GM23338 (cell line): ENCODE measurements around the gene MYCN. TPM values are rescaled to one million over a fixed set of nuclear protein-coding genes. Genes with fewer than 3 reads are reported as not detected.

ENCODE experiments used
- ATAC-seq: fragments of 200-7000 bp; cut with Tn5 transposase; 3 replicates; pipeline ENCODE4 v1.9.1; 2020
- DNase-seq: peaks from one replicate; pipeline ENCODE4 v3.0.0-alpha.2; 2015; ENCODE audit warnings: low spot score
- H2AFZ ChIP-seq: fragments of 200-600 bp; sonication (generic); 2 replicates; pipeline ENCODE4 v1.8.0; 2016; ENCODE audit warnings: antibody characterized with exemption, mild to moderate bottlenecking, moderate library complexity
- H3F3A ChIP-seq: fragments of 200-600 bp; sonication (generic); replicated peaks from 2 replicates; pipeline ENCODE4 v1.8.0; 2017; ENCODE audit warnings: antibody characterized with exemption, mixed run types, low read depth
- H3K27ac ChIP-seq: fragments of 200-600 bp; sonication (generic); 2 replicates; pipeline ENCODE4 v1.6.1; 2016; ENCODE audit warnings: low read depth
- H3K27me3 ChIP-seq: fragments of 200-600 bp; sonication (generic); 2 replicates; pipeline ENCODE4 v1.8.0; 2016; ENCODE audit warnings: mild to moderate bottlenecking, mixed run types, moderate library complexity; ENCODE audit not compliant: insufficient read depth
- H3K36me3 ChIP-seq: fragments of 200-600 bp; sonication (generic); 2 replicates; pipeline ENCODE4 v1.8.0; 2016; ENCODE audit warnings: mild to moderate bottlenecking; ENCODE audit not compliant: insufficient read depth
- H3K4me1 ChIP-seq: fragments of 200-600 bp; sonication (generic); 2 replicates; pipeline ENCODE4 v1.8.0; 2016; ENCODE audit warnings: mild to moderate bottlenecking, moderate library complexity; ENCODE audit not compliant: insufficient read depth
- H3K4me2 ChIP-seq: fragments of 200-600 bp; sonication (generic); 2 replicates; pipeline ENCODE4 v1.7.1; 2017; ENCODE audit warnings: mixed run types
- H3K4me3 ChIP-seq: fragments of 200-600 bp; sonication (generic); 2 replicates; pipeline ENCODE4 v1.6.1; 2016; ENCODE audit warnings: mixed run types
- H3K79me2 ChIP-seq: fragments of 200-600 bp; sonication (generic); replicated peaks from 2 replicates; pipeline ENCODE4 v1.8.0; 2017; ENCODE audit warnings: mild to moderate bottlenecking; ENCODE audit not compliant: insufficient read depth
- H3K9me2 ChIP-seq: fragments of 200-600 bp; sonication (generic); 2 replicates; pipeline ENCODE4 v1.8.0; 2017; ENCODE audit not compliant: insufficient read depth
- H4K20me1 ChIP-seq: fragments of 200-600 bp; sonication (generic); replicated peaks from 2 replicates; pipeline ENCODE4 v1.8.0; 2017; ENCODE audit warnings: mild to moderate bottlenecking; ENCODE audit not compliant: insufficient read depth
- H3K27ac Mint-ChIP-seq: 2 replicates; pipeline ENCODE4 v1.8.0; 2020; ENCODE audit warnings: inconsistent platforms, mild to moderate bottlenecking, moderate library complexity, mixed read lengths
- H3K27me3 Mint-ChIP-seq: 3 replicates; pipeline ENCODE4 v1.8.0; 2022; ENCODE audit warnings: low read depth, mild to moderate bottlenecking, moderate library complexity, mixed read lengths, inconsistent platforms; ENCODE audit not compliant: insufficient read depth, poor library complexity
- H3K36me3 Mint-ChIP-seq: 3 replicates; pipeline ENCODE4 v1.8.0; 2021; ENCODE audit warnings: low read depth, mild to moderate bottlenecking, inconsistent platforms, moderate library complexity, mixed read lengths
- H3K4me1 Mint-ChIP-seq: 3 replicates; pipeline ENCODE4 v1.8.0; 2020; ENCODE audit warnings: mild to moderate bottlenecking, inconsistent platforms, mixed read lengths
- H3K4me3 Mint-ChIP-seq: 3 replicates; pipeline ENCODE4 v1.8.0; 2021; ENCODE audit warnings: moderate library complexity, mild to moderate bottlenecking, inconsistent platforms, mixed read lengths
- H3K9me3 Mint-ChIP-seq: 3 replicates; pipeline ENCODE4 v1.8.0; 2020; ENCODE audit warnings: moderate library complexity, mild to moderate bottlenecking, inconsistent platforms, mixed read lengths
- CTCF ChIP-seq, 2 experiments: fragments of 200-600 bp in 1 of 2; sonication (generic) in 1 of 2; conservative IDR thresholded peaks; 2 replicates each; pipeline versions ENCODE4 v1.5.1 to v1.6.1; 2016 to 2017; ENCODE audit warnings: antibody characterized with exemption in 2 of 2, low read depth in 2 of 2, mild to moderate bottlenecking in 2 of 2, moderate library complexity in 1 of 2
- ETS1 ChIP-seq: IDR thresholded peaks from 2 replicates; pipeline ENCODE4 v1.6.1; 2016; ENCODE audit warnings: antibody characterized with exemption
- JUNB ChIP-seq: IDR thresholded peaks from one replicate; pipeline ENCODE4 v1.6.1; 2016; ENCODE audit warnings: antibody characterized with exemption; ENCODE audit not compliant: unreplicated experiment
- POLR2AphosphoS5 ChIP-seq: IDR thresholded peaks from 2 replicates; pipeline ENCODE4 v1.6.1; 2016; ENCODE audit warnings: antibody characterized with exemption, low read depth
- ZNF114 ChIP-seq: fragments of 250-450 bp; sonication (Bioruptor Pico); IDR thresholded peaks from 2 replicates; pipeline ENCODE4 v1.5.0; 2020; ENCODE audit warnings: mild to moderate bottlenecking, moderate library complexity
- polyA plus RNA-seq: library from polyadenylated mRNA; unstranded; fragments of >200 nt; fragmentation: Nextera tagmentation; extraction: Ambion mirVana; gene quantifications from 2 replicates; pipeline ENCODE4 v1.2.1, GENCODE V29; 2016
- total RNA-seq: library from RNA; depleted of rRNA; stranded (reverse); fragments of >200 nt; shearing (Covaris generic); gene quantifications from 2 replicates; pipeline ENCODE4 v1.2.3, GENCODE V29; 2014
- TF ChIP-seq, protein P1 (sequence below): fragments of 250-450 bp; sonication (Bioruptor Pico); IDR thresholded peaks from 2 replicates; pipeline ENCODE4 v1.5.0; 2020; ENCODE audit warnings: mild to moderate bottlenecking, moderate library complexity
- TF ChIP-seq, protein P2 (sequence below): IDR thresholded peaks from one replicate; pipeline ENCODE4 v1.6.1; 2018; ENCODE audit warnings: antibody characterized with exemption; ENCODE audit not compliant: unreplicated experiment

Gene MYCN
- total and polyA plus RNA-seq, 2 experiments from 2014 or later = 50.8 to 145 TPM

- TF ChIP-seq POLR2AphosphoS5 = no peak
- TF ChIP-seq, protein P1, sequence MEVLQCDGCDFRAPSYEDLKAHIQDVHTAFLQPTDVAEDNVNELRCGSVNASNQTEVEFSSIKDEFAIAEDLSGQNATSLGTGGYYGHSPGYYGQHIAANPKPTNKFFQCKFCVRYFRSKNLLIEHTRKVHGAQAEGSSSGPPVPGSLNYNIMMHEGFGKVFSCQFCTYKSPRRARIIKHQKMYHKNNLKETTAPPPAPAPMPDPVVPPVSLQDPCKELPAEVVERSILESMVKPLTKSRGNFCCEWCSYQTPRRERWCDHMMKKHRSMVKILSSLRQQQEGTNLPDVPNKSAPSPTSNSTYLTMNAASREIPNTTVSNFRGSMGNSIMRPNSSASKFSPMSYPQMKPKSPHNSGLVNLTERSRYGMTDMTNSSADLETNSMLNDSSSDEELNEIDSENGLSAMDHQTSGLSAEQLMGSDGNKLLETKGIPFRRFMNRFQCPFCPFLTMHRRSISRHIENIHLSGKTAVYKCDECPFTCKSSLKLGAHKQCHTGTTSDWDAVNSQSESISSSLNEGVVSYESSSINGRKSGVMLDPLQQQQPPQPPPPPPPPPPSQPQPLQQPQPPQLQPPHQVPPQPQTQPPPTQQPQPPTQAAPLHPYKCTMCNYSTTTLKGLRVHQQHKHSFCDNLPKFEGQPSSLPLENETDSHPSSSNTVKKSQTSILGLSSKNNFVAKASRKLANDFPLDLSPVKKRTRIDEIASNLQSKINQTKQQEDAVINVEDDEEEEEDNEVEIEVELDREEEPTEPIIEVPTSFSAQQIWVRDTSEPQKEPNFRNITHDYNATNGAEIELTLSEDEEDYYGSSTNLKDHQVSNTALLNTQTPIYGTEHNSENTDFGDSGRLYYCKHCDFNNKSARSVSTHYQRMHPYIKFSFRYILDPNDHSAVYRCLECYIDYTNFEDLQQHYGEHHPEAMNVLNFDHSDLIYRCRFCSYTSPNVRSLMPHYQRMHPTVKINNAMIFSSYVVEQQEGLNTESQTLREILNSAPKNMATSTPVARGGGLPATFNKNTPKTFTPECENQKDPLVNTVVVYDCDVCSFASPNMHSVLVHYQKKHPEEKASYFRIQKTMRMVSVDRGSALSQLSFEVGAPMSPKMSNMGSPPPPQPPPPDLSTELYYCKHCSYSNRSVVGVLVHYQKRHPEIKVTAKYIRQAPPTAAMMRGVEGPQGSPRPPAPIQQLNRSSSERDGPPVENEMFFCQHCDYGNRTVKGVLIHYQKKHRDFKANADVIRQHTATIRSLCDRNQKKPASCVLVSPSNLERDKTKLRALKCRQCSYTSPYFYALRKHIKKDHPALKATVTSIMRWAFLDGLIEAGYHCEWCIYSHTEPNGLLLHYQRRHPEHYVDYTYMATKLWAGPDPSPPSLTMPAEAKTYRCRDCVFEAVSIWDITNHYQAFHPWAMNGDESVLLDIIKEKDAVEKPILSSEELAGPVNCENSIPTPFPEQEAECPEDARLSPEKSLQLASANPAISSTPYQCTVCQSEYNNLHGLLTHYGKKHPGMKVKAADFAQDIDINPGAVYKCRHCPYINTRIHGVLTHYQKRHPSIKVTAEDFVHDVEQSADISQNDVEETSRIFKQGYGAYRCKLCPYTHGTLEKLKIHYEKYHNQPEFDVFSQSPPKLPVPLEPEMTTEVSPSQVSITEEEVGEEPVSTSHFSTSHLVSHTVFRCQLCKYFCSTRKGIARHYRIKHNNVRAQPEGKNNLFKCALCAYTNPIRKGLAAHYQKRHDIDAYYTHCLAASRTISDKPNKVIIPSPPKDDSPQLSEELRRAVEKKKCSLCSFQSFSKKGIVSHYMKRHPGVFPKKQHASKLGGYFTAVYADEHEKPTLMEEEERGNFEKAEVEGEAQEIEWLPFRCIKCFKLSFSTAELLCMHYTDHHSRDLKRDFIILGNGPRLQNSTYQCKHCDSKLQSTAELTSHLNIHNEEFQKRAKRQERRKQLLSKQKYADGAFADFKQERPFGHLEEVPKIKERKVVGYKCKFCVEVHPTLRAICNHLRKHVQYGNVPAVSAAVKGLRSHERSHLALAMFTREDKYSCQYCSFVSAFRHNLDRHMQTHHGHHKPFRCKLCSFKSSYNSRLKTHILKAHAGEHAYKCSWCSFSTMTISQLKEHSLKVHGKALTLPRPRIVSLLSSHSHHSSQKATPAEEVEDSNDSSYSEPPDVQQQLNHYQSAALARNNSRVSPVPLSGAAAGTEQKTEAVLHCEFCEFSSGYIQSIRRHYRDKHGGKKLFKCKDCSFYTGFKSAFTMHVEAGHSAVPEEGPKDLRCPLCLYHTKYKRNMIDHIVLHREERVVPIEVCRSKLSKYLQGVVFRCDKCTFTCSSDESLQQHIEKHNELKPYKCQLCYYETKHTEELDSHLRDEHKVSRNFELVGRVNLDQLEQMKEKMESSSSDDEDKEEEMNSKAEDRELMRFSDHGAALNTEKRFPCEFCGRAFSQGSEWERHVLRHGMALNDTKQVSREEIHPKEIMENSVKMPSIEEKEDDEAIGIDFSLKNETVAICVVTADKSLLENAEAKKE (CRISPR knock-in tag) = no peak
- TF ChIP-seq ZNF114 (CRISPR knock-in tag) = no peak
- no peak for TF ChIP-seq CTCF (conservative IDR thresholded peaks at IDR 0.05; ENCODE audit: low read depth in 2 of 2)
Measured at GRCh38 chr2:15969214-15969613, 28.9 kb downstream of the MYCN start (continued).

- H3K4me3 ChIP-seq = no peak overlapping the region
- peaks cover 25% of the 10 kb centered on the region for H3K4me1 ChIP-seq
- 0 out of 2 replicates have a peak, but pooled peaks cover 4% of the 10 kb centered on the region for H3F3A ChIP-seq
- no peaks in the 10 kb centered on the region for H3K36me3 ChIP-seq
- no peaks in the 10 kb centered on the region for H4K20me1 ChIP-seq
- DNase-seq (no peak), ATAC-seq (no peak)
- H3K9me2 ChIP-seq = no peaks in the 10 kb centered on the region
- Mint-ChIP-seq H3K27me3 (peaks cover 5% of the 10 kb centered on the region), H3K36me3 (no peaks in the 10 kb centered on the region), H3K4me3 (no peak overlapping the region), H3K27ac (no peak overlapping the region), H3K9me3 (no peaks in the 10 kb centered on the region), H3K4me1 (peaks cover 39% of the 10 kb centered on the region)
- H3K79me2 ChIP-seq = no peaks in the 10 kb centered on the region
- H3K27ac ChIP-seq = no peak overlapping the region
- H2AFZ ChIP-seq = peak overlapping the region; percentile 84
- no peak overlapping the region for H3K4me2 ChIP-seq
- no peaks in the 10 kb centered on the region for H3K27me3 ChIP-seq
- TF ChIP-seq ETS1 = no peak
- TF ChIP-seq CTCF (conservative IDR thresholded peaks at IDR 0.05; ENCODE audit: low read depth in 2 of 2) = no peak
- TF ChIP-seq ZNF114 (CRISPR knock-in tag) = no peak
- TF ChIP-seq JUNB = no peak
- TF ChIP-seq, protein P2, sequence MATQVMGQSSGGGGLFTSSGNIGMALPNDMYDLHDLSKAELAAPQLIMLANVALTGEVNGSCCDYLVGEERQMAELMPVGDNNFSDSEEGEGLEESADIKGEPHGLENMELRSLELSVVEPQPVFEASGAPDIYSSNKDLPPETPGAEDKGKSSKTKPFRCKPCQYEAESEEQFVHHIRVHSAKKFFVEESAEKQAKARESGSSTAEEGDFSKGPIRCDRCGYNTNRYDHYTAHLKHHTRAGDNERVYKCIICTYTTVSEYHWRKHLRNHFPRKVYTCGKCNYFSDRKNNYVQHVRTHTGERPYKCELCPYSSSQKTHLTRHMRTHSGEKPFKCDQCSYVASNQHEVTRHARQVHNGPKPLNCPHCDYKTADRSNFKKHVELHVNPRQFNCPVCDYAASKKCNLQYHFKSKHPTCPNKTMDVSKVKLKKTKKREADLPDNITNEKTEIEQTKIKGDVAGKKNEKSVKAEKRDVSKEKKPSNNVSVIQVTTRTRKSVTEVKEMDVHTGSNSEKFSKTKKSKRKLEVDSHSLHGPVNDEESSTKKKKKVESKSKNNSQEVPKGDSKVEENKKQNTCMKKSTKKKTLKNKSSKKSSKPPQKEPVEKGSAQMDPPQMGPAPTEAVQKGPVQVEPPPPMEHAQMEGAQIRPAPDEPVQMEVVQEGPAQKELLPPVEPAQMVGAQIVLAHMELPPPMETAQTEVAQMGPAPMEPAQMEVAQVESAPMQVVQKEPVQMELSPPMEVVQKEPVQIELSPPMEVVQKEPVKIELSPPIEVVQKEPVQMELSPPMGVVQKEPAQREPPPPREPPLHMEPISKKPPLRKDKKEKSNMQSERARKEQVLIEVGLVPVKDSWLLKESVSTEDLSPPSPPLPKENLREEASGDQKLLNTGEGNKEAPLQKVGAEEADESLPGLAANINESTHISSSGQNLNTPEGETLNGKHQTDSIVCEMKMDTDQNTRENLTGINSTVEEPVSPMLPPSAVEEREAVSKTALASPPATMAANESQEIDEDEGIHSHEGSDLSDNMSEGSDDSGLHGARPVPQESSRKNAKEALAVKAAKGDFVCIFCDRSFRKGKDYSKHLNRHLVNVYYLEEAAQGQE = no peak
Measured at GRCh38 chr2:15970701-15971100, 30.4 kb downstream of the MYCN start.
